Ascending aorta (tissue), 2 donors: ENCODE data around the gene TNFRSF8. TPM values are rescaled to one million over a fixed set of nuclear protein-coding genes. Genes with fewer than 3 reads are reported as not detected.

Experiments
- DNase-seq, 2 donors: peaks; one replicate each; pipeline ENCODE4 v3.0.0-alpha.2; 2019; ENCODE audit warnings: low spot score in 2 of 2
- H3K27ac ChIP-seq, 2 donors: fragments of 200-600 bp; sonication (generic); one replicate each; pipeline ENCODE4 v1.5.1; 2016 to 2017; ENCODE audit warnings: mild to moderate bottlenecking in 1 of 2
- H3K27me3 ChIP-seq: fragments of 200-600 bp; sonication (generic); one replicate; pipeline ENCODE4 v1.5.1; 2017
- H3K36me3 ChIP-seq, 2 donors: fragments of 200-600 bp; sonication (generic); one replicate each; pipeline ENCODE4 v1.5.1; 2016
- H3K4me1 ChIP-seq, 2 donors: fragments of 200-600 bp; sonication (generic); one replicate each; pipeline ENCODE4 v1.5.1; 2016 to 2017; ENCODE audit warnings: mild to moderate bottlenecking in 1 of 2
- H3K4me3 ChIP-seq, 2 donors: fragments of 200-600 bp; sonication (generic); one replicate each; pipeline ENCODE4 v1.5.1; 2016 to 2017; ENCODE audit warnings: mild to moderate bottlenecking in 1 of 2
- H3K9me3 ChIP-seq, 2 donors: fragments of 200-600 bp; sonication (generic); one replicate each; pipeline ENCODE4 v1.5.1; 2016
- intact Hi-C: fragments of 100-400 bp; cut with DNase I; formaldehyde crosslinking; loops from one replicate; pipeline ENCODE4 v1.15.1; 2023
- total RNA-seq: library from RNA; depleted of rRNA; stranded (reverse); fragments of >200 nt; gene quantifications from one replicate; pipeline ENCODE4 v1.1.0, GENCODE V29; 2016
- TF ChIP-seq, protein P1 (sequence below), 3 experiments: fragments of 200-600 bp in 2 of 3; fragments of 450-650 bp in 1 of 3; sonication (generic) in 2 of 3; IDR thresholded peaks; one replicate each; pipeline ENCODE4 v1.5.1; 2016 to 2019; ENCODE audit warnings: antibody characterized with exemption in 3 of 3, mild to moderate bottlenecking in 1 of 3, moderate library complexity in 1 of 3

Gene TNFRSF8
- total RNA-seq, 1 donor from 2014 or later = 22.8 TPM

DNA sequence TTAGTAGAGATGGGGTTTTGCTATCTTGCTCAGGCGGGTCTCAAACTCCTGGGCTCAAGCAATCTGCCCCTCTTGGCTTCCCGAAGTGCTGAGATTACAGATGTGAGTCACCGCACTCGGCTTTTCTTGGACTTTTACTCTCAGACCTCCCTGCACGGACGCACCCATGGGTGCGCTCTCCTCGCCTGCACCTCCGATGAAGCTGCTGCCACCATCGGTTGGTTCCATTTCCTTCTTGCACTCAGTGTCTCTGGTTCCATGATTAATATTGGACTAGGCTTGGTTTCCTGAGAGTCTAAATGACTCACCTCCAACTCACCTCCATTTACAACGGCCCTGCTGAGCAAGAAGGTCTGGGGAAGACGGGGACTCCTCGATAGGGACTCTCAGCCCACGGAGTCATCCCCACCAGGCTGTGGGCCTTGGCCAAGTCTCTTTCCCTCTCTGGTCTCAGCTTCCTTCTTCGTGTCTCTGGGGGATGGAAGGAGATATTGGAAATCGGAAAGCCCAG is 6.7 kb upstream of the TNFRSF8 start:
- intact Hi-C loops = no loop called here
- H3K27ac ChIP-seq = no peak overlapping the region
- H3K27me3 ChIP-seq = no peaks in the 10 kb centered on the region
- TF ChIP-seq, protein P1, sequence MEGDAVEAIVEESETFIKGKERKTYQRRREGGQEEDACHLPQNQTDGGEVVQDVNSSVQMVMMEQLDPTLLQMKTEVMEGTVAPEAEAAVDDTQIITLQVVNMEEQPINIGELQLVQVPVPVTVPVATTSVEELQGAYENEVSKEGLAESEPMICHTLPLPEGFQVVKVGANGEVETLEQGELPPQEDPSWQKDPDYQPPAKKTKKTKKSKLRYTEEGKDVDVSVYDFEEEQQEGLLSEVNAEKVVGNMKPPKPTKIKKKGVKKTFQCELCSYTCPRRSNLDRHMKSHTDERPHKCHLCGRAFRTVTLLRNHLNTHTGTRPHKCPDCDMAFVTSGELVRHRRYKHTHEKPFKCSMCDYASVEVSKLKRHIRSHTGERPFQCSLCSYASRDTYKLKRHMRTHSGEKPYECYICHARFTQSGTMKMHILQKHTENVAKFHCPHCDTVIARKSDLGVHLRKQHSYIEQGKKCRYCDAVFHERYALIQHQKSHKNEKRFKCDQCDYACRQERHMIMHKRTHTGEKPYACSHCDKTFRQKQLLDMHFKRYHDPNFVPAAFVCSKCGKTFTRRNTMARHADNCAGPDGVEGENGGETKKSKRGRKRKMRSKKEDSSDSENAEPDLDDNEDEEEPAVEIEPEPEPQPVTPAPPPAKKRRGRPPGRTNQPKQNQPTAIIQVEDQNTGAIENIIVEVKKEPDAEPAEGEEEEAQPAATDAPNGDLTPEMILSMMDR (IDR thresholded peaks at IDR 0.05) = no peak
- no peak for DNase-seq
- peaks cover 10 to 12% of the 10 kb centered on the region in 2 donors for H3K4me1 ChIP-seq
- no peaks in the 10 kb centered on the region for H3K36me3 ChIP-seq
- no peak overlapping the region for H3K4me3 ChIP-seq
- no peaks in the 10 kb centered on the region for H3K9me3 ChIP-seq

DNA sequence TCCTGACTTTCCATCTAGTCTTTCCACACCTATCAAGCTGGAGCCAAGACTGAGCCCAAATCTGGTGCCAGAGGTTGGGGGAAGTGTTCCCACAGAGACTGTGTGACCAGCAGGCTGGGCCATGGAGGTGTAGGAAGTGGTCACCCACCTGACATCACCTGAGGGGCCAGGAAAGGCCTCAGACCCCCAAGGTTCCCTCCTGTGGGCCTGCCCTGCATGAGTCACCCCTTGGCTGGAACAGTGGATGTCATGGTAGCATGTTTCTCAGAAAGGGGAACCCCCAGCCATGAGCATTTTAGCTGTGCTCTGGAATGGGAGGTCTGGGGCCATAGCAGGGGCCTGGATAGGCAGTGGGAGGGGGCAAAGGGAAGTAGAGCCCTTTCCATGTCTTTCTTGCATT is 5.7 kb upstream of the TNFRSF8 start:
- TF ChIP-seq, protein P1 (IDR thresholded peaks at IDR 0.05) = no peak
- H3K27ac ChIP-seq = no peak overlapping the region
- no peaks in the 10 kb centered on the region for H3K9me3 ChIP-seq
- H3K36me3 ChIP-seq = no peaks in the 10 kb centered on the region
- H3K4me3 ChIP-seq = no peak overlapping the region
- intact Hi-C loops = no loop called here
- DNase-seq = no peak
- no peaks in the 10 kb centered on the region for H3K27me3 ChIP-seq
- H3K4me1 ChIP-seq = peaks cover 6 to 7% of the 10 kb centered on the region in 2 donors

DNA sequence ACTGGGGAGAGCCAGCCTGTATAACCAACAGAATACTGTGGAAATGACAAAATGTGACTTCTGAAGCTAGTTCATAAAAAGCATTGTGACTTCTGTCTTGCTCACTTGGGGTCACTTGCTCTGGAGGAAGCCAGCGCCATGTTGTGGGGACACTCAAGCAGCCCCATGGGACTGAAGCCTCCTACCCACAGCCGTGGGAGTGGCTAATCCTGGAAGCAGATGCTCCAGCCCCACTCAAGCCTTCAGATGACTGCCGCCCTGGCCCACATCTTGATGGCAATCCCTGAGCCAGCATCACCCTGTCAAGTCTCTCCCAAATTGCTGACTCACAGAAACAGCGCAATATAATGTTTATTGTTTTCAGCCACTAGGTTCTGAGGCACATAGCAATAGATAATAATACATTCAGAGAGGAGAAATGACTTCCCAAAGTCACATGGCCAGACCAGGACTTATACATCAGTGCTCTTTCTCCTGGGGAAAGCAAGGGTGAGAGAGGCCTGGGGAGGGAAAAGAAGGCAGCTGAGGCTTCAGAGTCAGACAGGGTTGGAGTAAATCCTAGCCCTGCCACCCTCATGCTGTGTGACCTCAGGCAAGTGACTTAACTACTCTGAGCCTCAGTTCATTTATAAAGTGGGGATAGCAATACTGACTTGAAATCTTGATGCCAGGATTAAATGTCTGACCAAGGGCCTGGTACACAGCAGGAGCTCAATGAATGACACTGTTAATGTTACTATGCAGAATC is 5.0 kb upstream of the TNFRSF8 start:
- Histone ChIP-seq H3K9me3 (no peaks in the 10 kb centered on the region), H3K27me3 (no peaks in the 10 kb centered on the region), H3K36me3 (no peaks in the 10 kb centered on the region), H3K4me1 (no peaks in the 10 kb centered on the region), H3K27ac (no peak overlapping the region), H3K4me3 (no peak overlapping the region)
- DNase-seq = no peak
- TF ChIP-seq, protein P1 (IDR thresholded peaks at IDR 0.05) = no peak
- intact Hi-C loops = no loop called here

DNA sequence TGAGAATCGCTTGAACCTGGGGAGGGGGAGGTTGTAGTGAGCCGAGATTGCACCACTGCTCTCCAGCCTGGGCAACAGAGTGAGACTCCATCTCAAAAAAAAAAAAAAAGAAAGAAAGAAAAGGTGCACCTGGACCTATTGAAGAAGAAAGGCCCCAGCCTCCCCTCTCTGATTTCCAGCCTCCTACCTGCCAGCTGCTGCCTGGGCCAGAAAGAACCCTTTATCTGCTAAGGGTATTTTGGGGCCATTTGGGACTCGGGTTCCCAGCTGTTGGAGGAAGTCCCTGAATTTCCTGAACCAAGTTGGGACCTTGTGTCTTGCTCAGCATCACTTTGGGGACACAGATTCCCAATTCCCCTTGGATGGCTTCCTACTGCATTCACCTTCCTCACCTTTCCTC is 3.9 kb upstream of the TNFRSF8 start:
- intact Hi-C loops = no loop called here
- Histone ChIP-seq H3K27me3 (no peaks in the 10 kb centered on the region), H3K27ac (no peak overlapping the region), H3K4me3 (no peak overlapping the region), H3K4me1 (no peaks in the 10 kb centered on the region), H3K36me3 (no peaks in the 10 kb centered on the region), H3K9me3 (no peaks in the 10 kb centered on the region)
- TF ChIP-seq, protein P1 (IDR thresholded peaks at IDR 0.05) = no peak
- no peak for DNase-seq

DNA sequence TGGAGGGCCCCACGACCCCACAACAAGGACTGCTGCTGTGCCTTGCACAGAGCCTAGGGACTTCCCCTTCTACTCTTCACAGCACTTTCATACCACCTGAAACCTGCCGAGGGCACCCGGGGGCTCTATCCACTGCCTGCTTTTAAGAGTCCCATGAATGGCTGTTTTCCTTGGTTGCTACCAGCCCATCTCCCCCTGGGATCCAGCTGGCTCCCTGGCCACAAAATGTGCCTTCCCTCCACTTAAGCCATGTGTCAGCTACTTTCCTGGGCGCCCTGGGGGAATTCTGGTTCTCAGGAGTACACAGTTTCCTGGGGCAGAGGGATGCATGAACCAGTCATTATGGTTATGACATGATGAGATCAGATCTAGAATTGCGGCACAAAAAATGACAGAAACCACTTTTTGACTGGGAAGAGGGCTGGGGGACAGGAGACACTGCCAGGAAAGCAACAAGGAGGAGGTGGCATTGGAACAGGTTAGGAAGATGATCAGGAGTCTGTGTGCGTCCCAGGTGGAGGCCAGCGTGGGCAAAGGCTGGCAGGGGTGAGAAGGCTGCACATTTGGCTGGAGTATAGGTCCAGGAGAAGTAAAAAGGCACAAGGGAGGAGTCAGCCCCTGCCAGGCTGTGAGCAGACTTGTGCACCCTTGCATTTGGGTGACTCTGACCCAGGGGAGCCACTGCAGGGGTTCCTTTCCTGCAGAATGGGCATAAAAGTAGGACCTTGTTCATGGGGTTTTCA is 3.2 kb upstream of the TNFRSF8 start:
- intact Hi-C loops = no loop called here
- Histone ChIP-seq H3K4me3 (no peak overlapping the region), H3K4me1 (no peaks in the 10 kb centered on the region), H3K27ac (no peak overlapping the region), H3K9me3 (no peaks in the 10 kb centered on the region), H3K27me3 (no peaks in the 10 kb centered on the region), H3K36me3 (no peaks in the 10 kb centered on the region)
- DNase-seq = no peak
- TF ChIP-seq, protein P1 (IDR thresholded peaks at IDR 0.05) = no peak
